ENCODE measurements around the gene IQCE.

IQCE gene

GRCh38 chr7:2654059-2654458 is 95.3 kb downstream of the IQCE start:
- Histone ChIP-seq H3K27me3 (replicated peaks) (no peaks in the 10 kb centered on the region), H3K4me3 (ENCODE audit: low read depth, low read length) (no peak overlapping the region), H3K27ac (no peak overlapping the region), H3K36me3 (replicated peaks) (peaks cover 50% of the 10 kb centered on the region)
- in situ Hi-C loops (cut with HindIII; ENCODE audit: low pct_ligation_motif_present, low sequenced_read_pairs): loop anchor here (5.0 kb wide), 1 partner anchor 87 kb away; no protein-coding TSS in a partner anchor
- no peak for DNase-seq
- TF ChIP-seq CTCF (IDR thresholded peaks at IDR 0.05; ENCODE audit: low read depth, low read length, missing control alignments): no peak

- in situ Hi-C loops (cut with HindIII; ENCODE audit: low pct_ligation_motif_present, low sequenced_read_pairs): no loop called here
Measured at GRCh38 chr7:2655870-2656614, 97.3 kb downstream of the IQCE start.

GRCh38 chr7:2657208-2657607 is 98.4 kb downstream of the IQCE start:
- Histone ChIP-seq H3K27ac (no peak overlapping the region), H3K36me3 (replicated peaks) (peaks cover 52% of the 10 kb centered on the region), H3K27me3 (replicated peaks) (no peaks in the 10 kb centered on the region), H3K4me3 (ENCODE audit: low read depth, low read length) (no peak overlapping the region)
- in situ Hi-C loops (cut with HindIII; ENCODE audit: low pct_ligation_motif_present, low sequenced_read_pairs): no loop called here
- DNase-seq: no peak
- TF ChIP-seq CTCF (IDR thresholded peaks at IDR 0.05; ENCODE audit: low read depth, low read length, missing control alignments): no peak

More at GRCh38 chr7:2655870-2656614, 97.3 kb downstream of the IQCE start:
- Histone ChIP-seq H3K27ac (no peak overlapping the region), H3K36me3 (replicated peaks) (peaks cover 48% of the 10 kb centered on the region), H3K27me3 (replicated peaks) (no peaks in the 10 kb centered on the region), H3K4me3 (ENCODE audit: low read depth, low read length) (no peak overlapping the region)
- no peak for DNase-seq
- no peak for TF ChIP-seq CTCF (IDR thresholded peaks at IDR 0.05; ENCODE audit: low read depth, low read length, missing control alignments)

- Histone ChIP-seq H3K36me3 (replicated peaks) (peaks cover 46% of the 10 kb centered on the region), H3K27me3 (replicated peaks) (no peaks in the 10 kb centered on the region), H3K27ac (no peak overlapping the region), H3K4me3 (ENCODE audit: low read depth, low read length) (no peak overlapping the region)
- no peak for TF ChIP-seq CTCF (IDR thresholded peaks at IDR 0.05; ENCODE audit: low read depth, low read length, missing control alignments)
- DNase-seq: no peak
- in situ Hi-C loops (cut with HindIII; ENCODE audit: low pct_ligation_motif_present, low sequenced_read_pairs): no loop called here
Measured at GRCh38 chr7:2657920-2658671, 99.3 kb downstream of the IQCE start.

GRCh38 chr7:2658941-2659340 is 100.2 kb downstream of the IQCE start:
- no peak for DNase-seq
- Histone ChIP-seq H3K27ac (no peak overlapping the region), H3K36me3 (replicated peaks) (peaks cover 44% of the 10 kb centered on the region), H3K27me3 (replicated peaks) (no peaks in the 10 kb centered on the region), H3K4me3 (ENCODE audit: low read depth, low read length) (no peak overlapping the region)
- TF ChIP-seq CTCF (IDR thresholded peaks at IDR 0.05; ENCODE audit: low read depth, low read length, missing control alignments): no peak
- in situ Hi-C loops (cut with HindIII; ENCODE audit: low pct_ligation_motif_present, low sequenced_read_pairs): no loop called here
